GM15510 (cell line): ENCODE measurements around the gene RBBP5.

Source experiments
- POLR2A ChIP-seq: IDR thresholded peaks from 3 replicates; pipeline ENCODE4 v1.6.1; 2011; ENCODE audit warnings: borderline replicate concordance; ENCODE audit not compliant: insufficient read length; ENCODE audit errors: extremely low read depth

Gene RBBP5

GRCh38 chr1:205141236-205142101, 19.7 kb upstream of the RBBP5 start:
- TF ChIP-seq POLR2A: no peak

GRCh38 chr1:205140113-205140512, 18.3 kb upstream of the RBBP5 start:
- TF ChIP-seq POLR2A: no peak

- TF ChIP-seq POLR2A: no peak
Observed at GRCh38 chr1:205137901-205138300, 16.1 kb upstream of the RBBP5 start.

- TF ChIP-seq POLR2A: no peak
Observed at GRCh38 chr1:205133287-205133686, 11.5 kb upstream of the RBBP5 start.

- no peak for TF ChIP-seq POLR2A
Observed at GRCh38 chr1:205129447-205130029, 7.8 kb upstream of the RBBP5 start.

GRCh38 chr1:205128050-205128449, 6.3 kb upstream of the RBBP5 start:
- no peak for TF ChIP-seq POLR2A

GRCh38 chr1:205127646-205128045, 5.9 kb upstream of the RBBP5 start:
- TF ChIP-seq POLR2A: no peak

- TF ChIP-seq POLR2A: no peak
Observed at GRCh38 chr1:205124726-205125125, 2.9 kb upstream of the RBBP5 start.

GRCh38 chr1:205122489-205122882, 708 bp upstream of the RBBP5 start:
- no peak for TF ChIP-seq POLR2A

GRCh38 chr1:205118752-205119151, 3.0 kb downstream of the RBBP5 start:
- TF ChIP-seq POLR2A: no peak

GRCh38 chr1:205111354-205111753, 10.4 kb downstream of the RBBP5 start:
- TF ChIP-seq POLR2A: no peak

GRCh38 chr1:205109711-205110110, 12.1 kb downstream of the RBBP5 start:
- no peak for TF ChIP-seq POLR2A

GRCh38 chr1:205109269-205109668, 12.5 kb downstream of the RBBP5 start:
- no peak for TF ChIP-seq POLR2A

- TF ChIP-seq POLR2A: no peak
Observed at GRCh38 chr1:205108464-205108863, 13.3 kb downstream of the RBBP5 start.

GRCh38 chr1:205107327-205107726, 14.5 kb downstream of the RBBP5 start:
- no peak for TF ChIP-seq POLR2A

- no peak for TF ChIP-seq POLR2A
Observed at GRCh38 chr1:205102404-205102803, 19.4 kb downstream of the RBBP5 start.

GRCh38 chr1:205098242-205098641, 23.5 kb downstream of the RBBP5 start:
- TF ChIP-seq POLR2A: no peak

GRCh38 chr1:205095422-205095821, 26.4 kb downstream of the RBBP5 start:
- no peak for TF ChIP-seq POLR2A
